Right ventricle myocardium superior (tissue), 1 donor: ENCODE measurements around the gene ELMOD2. TPM values are rescaled to one million over a fixed set of nuclear protein-coding genes. Genes with fewer than 3 reads are reported as not detected.
"Not testable (repeated sequence)": the region's sequence is repeated elsewhere in the genome, so short reads cannot be mapped to it uniquely, and the experiment has no call there.

Experiments used
- ATAC-seq: fragments of 200-7000 bp; cut with Tn5 transposase; one replicate; pipeline ENCODE4 v1.9.1; 2020; ENCODE audit warnings: mild to moderate bottlenecking; ENCODE audit not compliant: poor library complexity
- DNase-seq: peaks from one replicate; pipeline ENCODE4 v3.0.0-alpha.2; 2020
- intact Hi-C: fragments of 100-400 bp; cut with DNase I; formaldehyde crosslinking; loops from one replicate; pipeline ENCODE4 v1.11.2; 2022
- long read RNA-seq: library from polyadenylated mRNA; unstranded; transcript quantifications from one replicate; pipeline ENCODE4 v2.0.0, GENCODE V29; 2021
- total RNA-seq: library from RNA; stranded (reverse); fragmentation: NEBNext Ultra II Directional; extraction: Animal tissue kit (Norgen Biotek cat#: 25700); gene quantifications from one replicate; pipeline ENCODE4 v1.2.1, GENCODE V29; 2021
- donor health status: DM: no; HTN: yes; CAD: no; lungs with severe emphysema.

The ELMOD2 gene
- total RNA-seq: 10.5 TPM
- long read RNA-seq, full-length matches to known transcripts: 5 of 10 reads
- long read RNA-seq, partial matches to known transcripts: 1 of 10 reads
- long read RNA-seq, other reads (novel, unspliced or antisense): 4 of 10 reads

GRCh38 chr4:140523857-140524742 lies at the start of gene ELMOD2:
Gene ELMOD2 (plus strand): TSS chr4:140524168. CDS start chr4:140525429, 1,261 bp downstream.
- DNase-seq: peak; percentile 100
- intact Hi-C loops: loop anchor here (5.0 to 10.0 kb wide), 3 partner anchors 99 to 611 kb away; partner anchors contain the start of genes CLGN, RNF150 and SCOC
- peak; percentile 100 for ATAC-seq

- DNase-seq (no peak), ATAC-seq (no peak)
- intact Hi-C loops: no loop called here
Observed at GRCh38 chr4:140483445-140483844, 40.5 kb upstream of the ELMOD2 start.

DNA sequence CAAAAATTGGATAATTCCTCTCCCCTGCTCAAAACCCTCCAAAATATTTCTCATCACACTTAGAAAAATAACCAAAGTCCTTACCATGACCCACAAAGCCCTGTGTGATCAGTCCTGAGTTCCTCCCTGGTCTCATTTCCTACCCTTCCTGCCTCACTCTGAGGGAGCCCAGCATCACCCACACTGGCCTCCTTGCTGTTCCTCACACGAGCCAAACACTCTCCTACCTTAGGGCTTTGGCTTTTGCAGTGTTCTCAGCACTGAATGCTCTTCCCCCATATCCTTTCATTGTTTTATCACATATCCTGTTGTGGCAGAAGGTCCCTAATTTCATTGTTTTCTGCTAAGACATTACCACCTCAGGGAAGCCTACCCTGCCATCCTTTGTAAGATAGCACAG lies 38.0 kb upstream of the ELMOD2 start:
- intact Hi-C loops: no loop called here
- no peak for ATAC-seq
- DNase-seq: no peak

DNA sequence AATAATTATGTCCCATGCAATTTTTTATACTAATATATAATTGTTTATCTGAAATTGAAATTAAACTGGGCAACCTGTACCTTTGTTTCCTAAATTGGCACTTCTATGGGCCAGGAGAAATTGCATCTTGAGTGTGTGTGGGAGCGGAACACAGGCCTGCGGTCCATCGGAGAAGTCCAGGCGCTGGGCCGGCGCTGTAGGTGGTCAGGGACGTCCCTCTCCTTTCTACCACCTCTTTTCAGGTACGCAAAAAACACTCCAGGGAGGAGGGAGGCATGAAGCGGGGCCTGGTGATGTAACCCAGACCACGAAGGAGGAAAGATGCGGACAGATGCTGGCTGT lies 26.6 kb upstream of the ELMOD2 start:
- no peak for DNase-seq
- ATAC-seq: no peak
- intact Hi-C loops: no loop called here

DNA sequence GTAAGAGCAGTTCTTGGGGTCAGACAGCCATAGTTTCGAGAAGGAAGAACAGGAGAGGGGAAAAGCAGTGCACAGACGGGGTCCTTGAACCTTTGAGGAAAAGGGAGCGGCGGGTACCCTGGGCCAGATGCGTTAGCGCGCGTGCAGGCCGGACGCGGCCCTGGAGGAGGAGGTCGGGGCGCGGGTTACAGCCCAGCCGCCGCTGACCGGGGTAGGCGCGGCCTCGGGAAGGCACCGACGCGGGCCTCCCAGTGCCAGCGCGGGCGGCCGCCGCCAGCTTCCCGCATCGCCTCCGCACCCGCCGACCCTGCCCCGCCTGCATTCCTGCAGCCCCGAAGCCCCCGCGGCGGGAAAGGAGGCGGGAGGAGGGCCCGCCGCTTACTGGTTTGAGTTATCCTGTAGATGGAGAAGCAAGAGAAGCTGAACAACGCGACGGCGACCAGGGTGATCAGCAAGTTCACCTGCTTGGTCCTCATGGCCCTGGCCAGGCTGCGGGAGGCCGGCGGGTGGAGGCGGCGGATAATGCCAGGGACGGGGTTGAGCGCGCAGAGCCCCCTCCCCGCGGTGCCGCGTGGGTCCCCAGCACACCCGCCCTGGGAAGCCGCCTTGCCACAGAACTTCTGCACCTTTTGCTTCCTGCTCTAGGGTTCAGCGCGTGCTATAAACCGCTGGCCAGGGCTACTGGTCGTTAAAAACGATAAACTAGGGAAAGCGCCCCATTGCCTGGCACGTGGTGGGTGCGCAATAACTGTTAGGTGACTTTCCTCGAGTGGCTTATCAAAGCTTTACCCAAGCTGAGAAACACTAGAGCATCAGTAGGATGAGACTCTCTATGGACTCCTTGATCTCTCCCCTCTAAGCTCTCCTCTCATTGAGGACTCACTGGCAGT lies 26.0 kb upstream of the ELMOD2 start, which contains the start of gene MGAT4D:
Gene MGAT4D, minus strand, starts transcription at position 547 of the 890 bp plus-strand sequence. Its CDS starts 71 bp downstream, at position 476.
- ATAC-seq: peak; percentile 52
- no peak for DNase-seq
- intact Hi-C loops: no loop called here

DNA sequence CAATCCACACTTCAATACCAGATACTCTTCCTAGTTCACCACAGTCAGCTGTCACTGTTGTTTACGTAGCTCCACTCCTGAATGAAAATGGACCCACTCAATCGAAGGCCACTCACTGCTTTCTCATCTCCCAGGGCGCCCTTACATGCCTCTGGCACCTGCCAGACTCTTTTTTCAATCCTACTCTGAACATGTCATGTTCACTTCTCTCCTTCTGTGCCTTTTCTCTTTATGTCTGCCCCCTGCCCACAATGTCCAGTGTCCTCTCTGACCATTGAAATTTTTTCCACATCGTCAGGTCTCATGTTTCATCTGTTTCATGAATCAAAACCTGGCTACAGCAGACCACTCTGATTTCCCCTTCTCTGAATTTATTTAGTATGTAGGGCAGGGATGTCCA lies 24.6 kb upstream of the ELMOD2 start:
- no peak for DNase-seq
- no peak for ATAC-seq
- intact Hi-C loops: no loop called here

- no peak for ATAC-seq
- no peak for DNase-seq
- intact Hi-C loops: no loop called here
Observed at GRCh38 chr4:140504261-140504660, 19.7 kb upstream of the ELMOD2 start.

- DNase-seq, intact Hi-C loops, ATAC-seq: not testable (repeated sequence)
Observed at GRCh38 chr4:140513765-140514164, 10.2 kb upstream of the ELMOD2 start.

- DNase-seq (no peak), ATAC-seq (no peak)
- intact Hi-C loops: no loop called here
Observed at GRCh38 chr4:140515423-140515822, 8.5 kb upstream of the ELMOD2 start.

- intact Hi-C loops: loop anchor here (5.0 to 10.0 kb wide), 3 partner anchors 99 to 611 kb away; partner anchors contain the start of genes CLGN, RNF150 and SCOC
- DNase-seq: no peak
Observed at GRCh38 chr4:140523370-140523856, 555 bp upstream of the ELMOD2 start.

GRCh38 chr4:140529434-140529833 lies 5.5 kb downstream of the ELMOD2 start:
- no peak for DNase-seq

More at GRCh38 chr4:140523370-140523856, 555 bp upstream of the ELMOD2 start:
- ATAC-seq: peak; percentile 4

GRCh38 chr4:140533951-140534480 lies 10.0 kb downstream of the ELMOD2 start:
- DNase-seq: no peak
- intact Hi-C loops: no loop called here
- no peak for ATAC-seq

More at GRCh38 chr4:140529434-140529833, 5.5 kb downstream of the ELMOD2 start:
- peak; percentile 71 for ATAC-seq
- intact Hi-C loops: loop anchor here (10.0 kb wide), 2 partner anchors 105 to 605 kb away; partner anchors contain the start of genes CLGN and RNF150

DNA sequence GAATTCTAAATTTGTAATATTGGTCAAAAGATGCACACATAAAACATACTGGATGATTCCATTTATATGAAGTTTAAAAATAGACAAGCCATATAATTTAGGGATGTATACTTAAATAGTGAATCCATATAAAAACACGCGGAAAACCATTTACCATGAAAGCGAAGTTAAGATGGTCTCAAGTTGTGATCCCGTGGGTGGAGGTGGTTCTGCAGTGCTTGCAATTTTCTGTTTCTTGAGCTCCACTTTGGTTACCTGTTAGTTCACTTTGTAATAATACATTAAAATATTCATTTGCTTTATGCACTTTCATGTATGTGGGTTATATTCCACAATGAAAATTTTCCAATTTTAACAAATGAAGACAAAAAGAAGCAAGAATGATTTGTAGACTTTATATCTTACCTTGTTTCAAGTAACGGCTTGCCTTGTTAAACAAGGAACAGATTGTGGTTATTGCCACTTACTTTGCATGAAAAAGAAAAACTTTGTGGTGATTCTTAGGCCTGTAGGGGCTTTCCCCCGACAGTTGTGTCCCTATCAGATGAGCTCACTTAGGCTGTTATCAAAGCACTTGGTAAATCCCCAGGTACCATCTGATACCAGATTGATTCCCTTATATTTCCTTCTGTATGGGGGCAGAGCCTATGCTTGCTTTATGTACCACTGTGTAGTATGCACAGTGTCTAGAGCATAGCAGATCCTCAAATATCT lies 32.6 kb downstream of the ELMOD2 start:
- intact Hi-C loops: no loop called here
- no peak for ATAC-seq
- no peak for DNase-seq

GRCh38 chr4:140557831-140558435 lies 34.0 kb downstream of the ELMOD2 start:
- no peak for DNase-seq
- intact Hi-C loops: no loop called here
- ATAC-seq: no peak

- no peak for DNase-seq
- no peak for ATAC-seq
- intact Hi-C loops: no loop called here
Observed at GRCh38 chr4:140559696-140560095, 35.7 kb downstream of the ELMOD2 start.

DNA sequence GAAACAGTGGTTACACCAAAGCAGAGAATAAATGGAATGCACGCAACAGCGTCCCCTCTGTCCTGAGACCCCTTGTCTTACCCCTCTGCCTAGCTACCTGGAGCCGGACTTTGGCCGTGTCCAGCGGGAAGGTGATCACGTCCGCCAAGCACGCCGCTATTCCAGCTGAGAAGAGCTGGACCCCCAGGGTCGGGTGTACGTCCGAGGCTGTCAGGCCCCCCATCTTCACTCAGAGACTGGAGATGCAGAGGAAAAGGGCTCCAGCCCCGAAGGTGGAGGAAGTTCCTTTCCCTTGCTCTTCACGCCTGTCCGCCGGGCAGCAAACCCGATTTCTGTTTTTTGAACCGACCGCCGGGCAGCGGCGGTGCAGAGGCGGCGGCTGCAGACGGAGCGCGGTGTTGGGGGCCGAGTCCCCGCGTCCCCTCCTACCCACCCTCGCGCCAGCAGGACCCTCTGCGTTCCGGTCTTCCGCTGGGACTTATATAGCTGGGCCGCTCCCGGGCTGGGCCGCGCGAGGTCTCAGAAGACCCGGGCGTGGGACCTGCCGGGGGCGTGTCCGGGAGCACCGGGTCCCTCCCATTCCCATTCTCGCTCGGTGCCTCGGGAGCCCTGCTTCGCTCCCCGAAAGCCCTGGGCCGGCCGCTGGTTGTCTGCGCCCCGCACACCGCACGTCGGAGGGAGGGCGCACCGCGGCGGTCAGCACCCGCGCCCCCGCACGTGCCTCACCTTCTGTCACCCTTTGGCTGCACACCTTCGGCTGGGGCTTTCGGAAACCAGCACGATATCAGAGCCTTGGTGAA lies 44.7 kb downstream of the ELMOD2 start, which contains the start of gene UCP1:
Gene UCP1, minus strand, starts transcription at position 455 of the 800 bp plus-strand sequence. Its CDS starts 232 bp downstream, at position 223.
- ATAC-seq (peak; percentile 88), DNase-seq (peak; percentile 57)
- intact Hi-C loops: no loop called here

DNA sequence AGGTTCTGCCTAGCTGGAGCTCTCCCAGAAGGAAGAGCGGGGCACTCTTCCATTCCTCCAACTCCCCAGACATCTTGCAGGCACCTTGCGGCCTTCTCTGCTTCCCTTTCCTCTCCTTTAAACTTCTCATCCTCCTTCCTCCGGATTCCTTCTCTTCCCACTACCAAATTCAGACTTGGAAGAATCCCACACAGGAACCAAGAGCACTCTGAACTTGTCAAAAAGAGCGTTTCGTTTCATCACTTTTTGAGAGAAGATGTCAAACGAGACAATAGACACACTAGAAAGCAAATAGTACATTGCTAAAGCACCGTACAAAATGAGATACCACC lies 45.3 kb downstream of the ELMOD2 start:
- intact Hi-C loops: no loop called here
- ATAC-seq: no peak
- no peak for DNase-seq
